Ectodermal cell (in vitro differentiated cells): Measurements from ENCODE around the gene CBX2.

Experiments used
- H3K27ac ChIP-seq: 2 replicates; pipeline ENCODE4 v1.7.0; 2013; ENCODE audit warnings: mild to moderate bottlenecking, low read depth, low read length; ENCODE audit not compliant: insufficient read depth, poor library complexity, severe bottlenecking
- H3K27me3 ChIP-seq: 2 replicates; pipeline ENCODE4 v1.7.0; 2013; ENCODE audit warnings: mild to moderate bottlenecking, low read length; ENCODE audit not compliant: insufficient read depth, control insufficient read depth, poor library complexity, severe bottlenecking
- H3K36me3 ChIP-seq: one replicate; pipeline ENCODE4 v1.7.0; 2013; ENCODE audit warnings: low read length; ENCODE audit not compliant: control insufficient read depth, insufficient read depth
- H3K4me1 ChIP-seq: one replicate; pipeline ENCODE4 v1.7.0; 2013; ENCODE audit warnings: low read length; ENCODE audit not compliant: control insufficient read depth, insufficient read depth
- H3K4me3 ChIP-seq: 2 replicates; pipeline ENCODE4 v1.7.0; 2013; ENCODE audit warnings: low read depth, low read length, control low read depth; ENCODE audit not compliant: insufficient read depth
- H3K9me3 ChIP-seq: 2 replicates; pipeline ENCODE4 v1.7.0; 2013; ENCODE audit warnings: mild to moderate bottlenecking, low read length, moderate library complexity; ENCODE audit not compliant: control insufficient read depth
- WGBS, 2 experiments: methylation state at CpG; one replicate each; pipeline ENCODE4 v1.1.7; 2013; ENCODE audit warnings: missing lambda C conversion rate in 2 of 2; 5-methylcytosine and 5-hydroxymethylcytosine counted together

CBX2 gene

GRCh38 chr17:79794659-79795511 is 16.9 kb downstream of the CBX2 start:
- Histone ChIP-seq H3K4me3 (no peak overlapping the region), H3K27ac (no peak overlapping the region), H3K27me3 (peaks cover 92% of the 10 kb centered on the region), H3K4me1 (peaks cover 56% of the 10 kb centered on the region), H3K36me3 (peaks cover 10% of the 10 kb centered on the region), H3K9me3 (no peaks in the 10 kb centered on the region)
- 21 to 22% methylated on average over 47 of the region's 47 CpGs for WGBS, 2 experiments

- Histone ChIP-seq H3K4me3 (peak overlapping the region; percentile 78), H3K36me3 (peaks cover 10% of the 10 kb centered on the region), H3K27me3 (peaks cover 92% of the 10 kb centered on the region), H3K4me1 (peaks cover 64% of the 10 kb centered on the region), H3K9me3 (no peaks in the 10 kb centered on the region), H3K27ac (no peak overlapping the region)
- 30 to 32% methylated on average over 8 of the region's 8 CpGs for WGBS, 2 experiments
Measured at GRCh38 chr17:79795795-79796443, 18.0 kb downstream of the CBX2 start.

- Histone ChIP-seq H3K4me3 (peak overlapping the region; percentile 78), H3K27ac (no peak overlapping the region), H3K4me1 (peaks cover 64% of the 10 kb centered on the region), H3K27me3 (peaks cover 92% of the 10 kb centered on the region), H3K9me3 (no peaks in the 10 kb centered on the region), H3K36me3 (peaks cover 10% of the 10 kb centered on the region)
- 0 to 2% methylated on average over 19 of the region's 19 CpGs for WGBS, 2 experiments
Measured at GRCh38 chr17:79796444-79796762, 18.5 kb downstream of the CBX2 start.

GRCh38 chr17:79796763-79797491 is 19.0 kb downstream of the CBX2 start, which contains the start of gene CBX8:
TSS of gene CBX8 (minus strand) at chr17:79797077. CDS start at chr17:79796998, 79 bp downstream.
- 0% methylated on average over 78 to 79 of the region's 79 CpGs for WGBS, 2 experiments

GRCh38 chr17:79797492-79798298 is 19.7 kb downstream of the CBX2 start:
- peaks cover 92% of the 10 kb centered on the region for H3K27me3 ChIP-seq
- peaks cover 65% of the 10 kb centered on the region for H3K4me1 ChIP-seq
- 0 to 1% methylated on average over 83 to 87 of the region's 89 CpGs for WGBS, 2 experiments
- H3K9me3 ChIP-seq = no peaks in the 10 kb centered on the region
- peak overlapping the region; percentile 22 for H3K4me3 ChIP-seq
- H3K27ac ChIP-seq = no peak overlapping the region
- H3K36me3 ChIP-seq = peaks cover 10% of the 10 kb centered on the region

More at GRCh38 chr17:79796763-79797491, 19.0 kb downstream of the CBX2 start, which contains the start of gene CBX8:
- Histone ChIP-seq H3K27ac (peak within 1 kb of the TSS; percentile 73), H3K4me3 (peak within 1 kb of the TSS; percentile 78), H3K4me1 (peaks cover 64% of the 10 kb centered on the region), H3K9me3 (no peaks in the 10 kb centered on the region), H3K36me3 (peaks cover 10% of the 10 kb centered on the region), H3K27me3 (peaks cover 92% of the 10 kb centered on the region)

- peaks cover 61% of the 10 kb centered on the region for H3K4me1 ChIP-seq
- H3K4me3 ChIP-seq = peak overlapping the region; percentile 22
- H3K27ac ChIP-seq = no peak overlapping the region
- peaks cover 10% of the 10 kb centered on the region for H3K36me3 ChIP-seq
- WGBS, 2 experiments = 2% methylated on average over 70 of the region's 70 CpGs
- H3K9me3 ChIP-seq = no peaks in the 10 kb centered on the region
- H3K27me3 ChIP-seq = peaks cover 92% of the 10 kb centered on the region
Measured at GRCh38 chr17:79798299-79799173, 20.6 kb downstream of the CBX2 start.

- no peaks in the 10 kb centered on the region for H3K9me3 ChIP-seq
- H3K27ac ChIP-seq = no peak overlapping the region
- peaks cover 55% of the 10 kb centered on the region for H3K4me1 ChIP-seq
- H3K27me3 ChIP-seq = peaks cover 92% of the 10 kb centered on the region
- 2 to 3% methylated on average over 23 of the region's 23 CpGs for WGBS, 2 experiments
- no peak overlapping the region for H3K4me3 ChIP-seq
- H3K36me3 ChIP-seq = peaks cover 10% of the 10 kb centered on the region
Measured at GRCh38 chr17:79799174-79799537, 21.2 kb downstream of the CBX2 start.

GRCh38 chr17:79799538-79800324 is 21.8 kb downstream of the CBX2 start:
- Histone ChIP-seq H3K4me3 (no peak overlapping the region), H3K4me1 (peaks cover 50% of the 10 kb centered on the region), H3K27ac (no peak overlapping the region), H3K9me3 (no peaks in the 10 kb centered on the region), H3K36me3 (peaks cover 6% of the 10 kb centered on the region), H3K27me3 (peaks cover 92% of the 10 kb centered on the region)
- WGBS, 2 experiments = 2 to 3% methylated on average over 31 of the region's 31 CpGs
